Globus pallidus (tissue), 1 donor: ENCODE results near the gene SLC35F4.

Experiments used
- DNase-seq: peaks from one replicate; pipeline ENCODE4 v3.0.0-alpha.2; 2015; ENCODE audit warnings: low spot score

SLC35F4 gene

GRCh38 chr14:57617510-57617909 is 248.4 kb downstream of the SLC35F4 start:
- no peak for DNase-seq

- no peak for DNase-seq
These were observed 252.9 kb downstream of the SLC35F4 start for GRCh38 chr14:57612946-57613345.

GRCh38 chr14:57611555-57612075 is 254.3 kb downstream of the SLC35F4 start:
- no peak for DNase-seq

DNA sequence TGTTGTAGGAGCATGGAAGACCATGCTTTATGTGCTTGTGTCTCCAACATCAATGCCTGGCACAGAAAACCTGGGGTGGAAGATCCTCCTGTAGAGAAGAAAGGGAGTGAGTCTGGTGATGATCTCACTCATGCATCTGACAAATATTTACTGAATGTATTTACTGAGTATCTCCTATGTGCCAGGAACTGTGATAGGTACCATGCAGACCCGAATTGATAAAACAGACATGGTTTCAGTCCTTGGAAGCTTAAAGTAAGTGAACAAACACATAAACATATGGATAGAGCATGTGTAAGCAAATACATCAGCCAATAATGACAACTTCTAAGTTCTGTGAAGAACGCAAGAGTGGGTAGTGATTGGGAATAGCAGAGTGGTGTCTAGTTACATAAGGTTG is 255.3 kb downstream of the SLC35F4 start:
- DNase-seq = no peak

GRCh38 chr14:57609192-57610075 is 256.5 kb downstream of the SLC35F4 start:
- no peak for DNase-seq

DNA sequence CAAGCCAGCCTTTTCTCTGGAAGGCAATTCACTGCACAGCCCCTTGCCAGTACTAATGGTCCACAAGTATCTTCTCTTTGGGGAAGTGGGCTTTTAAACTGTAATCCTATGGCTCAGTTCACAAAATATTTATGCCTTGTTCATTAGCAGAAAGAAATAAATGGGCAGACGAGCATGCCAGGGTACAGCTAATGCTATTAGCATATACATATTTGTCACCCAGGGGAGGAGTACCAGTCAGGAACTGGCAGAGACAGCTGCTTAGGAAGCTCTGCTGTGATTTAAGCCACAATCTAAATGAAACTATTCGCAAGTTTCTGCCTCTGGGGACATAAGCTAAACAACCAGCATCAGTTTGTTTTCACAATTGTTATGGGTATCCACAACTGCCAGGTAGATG is 258.8 kb downstream of the SLC35F4 start:
- DNase-seq = no peak

DNA sequence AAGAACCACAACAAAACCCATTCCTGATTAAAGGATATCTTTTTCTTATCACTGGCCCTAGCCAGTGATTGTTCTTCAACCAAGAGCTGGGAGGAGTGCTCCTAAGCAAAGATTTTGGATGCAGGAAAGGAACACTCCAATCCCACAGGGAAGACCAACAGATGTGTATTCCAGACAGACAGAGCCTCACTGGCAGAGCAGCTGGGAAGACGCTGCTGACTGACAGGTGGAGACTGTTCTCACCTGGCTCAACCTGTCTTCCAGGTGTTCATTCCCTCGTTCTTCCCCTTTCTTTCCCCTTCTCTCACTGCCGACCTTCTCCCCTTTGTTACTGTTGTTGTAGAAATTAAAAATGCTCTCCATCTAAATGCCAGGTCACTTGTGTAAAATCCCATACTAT is 282.5 kb downstream of the SLC35F4 start:
- no peak for DNase-seq

DNA sequence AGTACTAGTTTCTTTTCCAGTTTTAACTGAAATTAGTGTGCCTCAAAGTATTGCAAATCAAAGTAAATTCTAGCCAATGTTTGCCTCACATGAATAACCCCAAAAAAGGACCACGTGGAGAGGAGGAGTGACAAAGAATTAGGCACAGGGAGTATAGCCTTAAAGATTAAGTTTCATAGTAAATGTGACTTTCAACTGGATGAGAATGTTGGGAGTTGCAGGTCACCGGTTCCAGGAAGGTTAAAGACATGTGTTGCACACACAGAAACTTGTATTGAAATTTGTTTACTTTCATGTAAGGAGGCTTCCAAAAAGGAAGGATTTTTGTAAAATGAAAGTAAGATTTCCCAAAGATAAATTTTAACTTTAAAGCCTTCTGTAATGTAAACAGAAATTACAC is 283.1 kb downstream of the SLC35F4 start:
- no peak for DNase-seq

DNA sequence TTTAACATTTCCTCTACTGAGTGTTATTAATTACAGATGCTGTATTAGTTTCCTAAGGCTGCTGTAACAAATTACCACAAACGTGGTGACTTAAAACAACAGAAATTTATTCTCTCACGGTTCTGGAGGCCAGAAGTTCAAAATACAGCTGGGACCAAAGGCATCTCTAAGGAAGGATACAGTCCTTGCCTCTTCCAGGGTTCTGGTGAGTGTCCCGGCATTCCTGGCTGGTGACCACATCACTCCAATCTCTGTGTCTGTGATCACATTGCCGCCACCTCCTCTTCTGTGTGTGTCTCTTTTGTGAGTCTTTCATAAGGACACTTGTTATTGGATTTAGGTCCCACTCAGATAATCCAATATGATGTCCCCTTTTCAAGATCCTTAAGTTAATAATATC is 287.1 kb downstream of the SLC35F4 start:
- no peak for DNase-seq

- DNase-seq = no peak
These were observed 289.4 kb downstream of the SLC35F4 start for GRCh38 chr14:57576498-57576897.

GRCh38 chr14:57575482-57575881 is 290.4 kb downstream of the SLC35F4 start:
- no peak for DNase-seq

GRCh38 chr14:57574617-57575288 is 291.1 kb downstream of the SLC35F4 start:
- DNase-seq = no peak

DNA sequence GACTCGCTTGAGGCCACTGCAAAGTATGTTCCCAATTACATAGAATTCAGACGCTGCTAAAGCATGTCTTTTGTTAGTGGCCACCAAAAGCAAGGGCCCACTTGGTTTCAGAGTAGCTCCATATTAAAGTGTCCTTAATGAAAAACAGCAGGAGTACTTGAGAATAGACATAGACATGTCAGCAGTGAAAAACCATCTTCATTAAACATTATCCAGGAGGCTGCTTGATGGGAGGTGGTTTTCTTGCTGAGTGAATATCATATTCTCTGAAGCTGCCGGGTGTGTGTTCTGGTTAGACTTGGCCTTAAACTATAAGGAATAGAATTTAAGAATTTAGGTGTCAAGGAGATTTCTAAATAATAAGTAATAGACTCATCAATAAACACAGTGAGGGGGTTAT is 292.7 kb downstream of the SLC35F4 start:
- DNase-seq = no peak

- no peak for DNase-seq
These were observed 297.3 kb downstream of the SLC35F4 start for GRCh38 chr14:57568554-57568953.

DNA sequence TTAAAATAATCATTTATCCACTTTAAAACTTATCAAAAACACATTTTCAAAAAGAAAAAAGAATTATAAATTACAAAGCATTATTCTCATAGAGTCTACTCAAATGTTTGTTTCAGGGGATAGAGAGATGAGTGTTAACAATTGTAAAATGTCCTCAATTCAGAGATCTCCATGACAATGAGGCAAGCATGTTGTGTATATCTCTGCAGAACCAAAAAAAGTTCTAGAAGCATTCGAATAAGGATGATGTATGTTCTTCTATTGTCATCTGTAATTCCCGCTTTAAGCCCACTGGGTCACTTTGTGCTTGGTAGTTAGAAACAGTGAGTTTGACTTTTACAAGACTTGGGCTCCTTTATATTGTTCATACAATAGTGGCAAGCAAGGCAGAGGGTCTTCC is 298.7 kb downstream of the SLC35F4 start:
- DNase-seq = no peak

GRCh38 chr14:57560681-57561080 is 305.2 kb downstream of the SLC35F4 start:
- no peak for DNase-seq

GRCh38 chr14:57559576-57559975 is 306.3 kb downstream of the SLC35F4 start:
- DNase-seq = peak; percentile 3

- DNase-seq = no peak
These were observed 316.0 kb downstream of the SLC35F4 start for GRCh38 chr14:57549765-57550420.

- DNase-seq = no peak
These were observed 316.8 kb downstream of the SLC35F4 start for GRCh38 chr14:57549016-57549564.

- no peak for DNase-seq
These were observed 318.8 kb downstream of the SLC35F4 start for GRCh38 chr14:57547131-57547530.

GRCh38 chr14:57533214-57533613 is 332.7 kb downstream of the SLC35F4 start:
- DNase-seq = no peak

DNA sequence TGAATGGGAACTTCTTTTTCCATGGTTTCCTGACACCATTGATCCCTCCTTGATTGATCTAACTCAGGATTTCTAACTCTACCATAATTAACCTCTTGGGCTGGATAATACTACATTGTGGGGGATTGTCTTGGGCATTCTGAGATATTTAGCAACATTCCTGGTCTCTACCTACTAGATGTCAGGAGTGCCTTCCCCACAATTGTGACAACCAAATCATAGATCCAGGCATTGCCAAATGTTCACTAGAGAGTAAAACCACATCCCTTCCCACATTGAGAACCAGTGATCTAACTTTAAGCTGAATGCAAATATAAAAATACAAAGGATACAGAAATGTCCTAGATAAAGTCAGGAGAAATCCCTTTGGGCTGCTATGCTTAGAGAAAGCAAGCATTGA is 335.3 kb downstream of the SLC35F4 start:
- DNase-seq = no peak
